PFSK-1 (cell line): Measurements from ENCODE around the gene SYDE1.

Experiments used
- FOXP2 ChIP-seq: optimal IDR thresholded peaks from 2 replicates; pipeline ENCODE3; 2011; ENCODE audit warnings: borderline replicate concordance, control low read depth, inconsistent platforms; ENCODE audit not compliant: insufficient read depth; ENCODE audit errors: extremely low read length, extremely low read depth
- POLR2AphosphoS5 ChIP-seq: IDR thresholded peaks from 2 replicates; pipeline ENCODE4 v1.6.1; 2012; ENCODE audit warnings: low read depth, mild to moderate bottlenecking, control low read depth, low read length, moderate library complexity
- SIN3A ChIP-seq: IDR thresholded peaks from 2 replicates; pipeline ENCODE4 v1.6.1; 2012; ENCODE audit warnings: mild to moderate bottlenecking, low read length, moderate library complexity, borderline replicate concordance; ENCODE audit not compliant: insufficient read depth
- TAF1 ChIP-seq: IDR thresholded peaks from 2 replicates; pipeline ENCODE4 v1.6.1; 2012; ENCODE audit warnings: low read length, control low read depth, borderline replicate concordance; ENCODE audit not compliant: insufficient read depth
- TF ChIP-seq, protein P1 (sequence below), 2 experiments: IDR thresholded peaks; 2 replicates each; pipeline versions ENCODE4 v1.6.1 to v1.8.0; 2011 to 2012; ENCODE audit warnings: low read depth in 2 of 2, low read length in 2 of 2, control low read depth in 1 of 2, inconsistent platforms in 1 of 2, mild to moderate bottlenecking in 1 of 2, moderate library complexity in 1 of 2; ENCODE audit not compliant: insufficient read depth in 1 of 2

DNA sequence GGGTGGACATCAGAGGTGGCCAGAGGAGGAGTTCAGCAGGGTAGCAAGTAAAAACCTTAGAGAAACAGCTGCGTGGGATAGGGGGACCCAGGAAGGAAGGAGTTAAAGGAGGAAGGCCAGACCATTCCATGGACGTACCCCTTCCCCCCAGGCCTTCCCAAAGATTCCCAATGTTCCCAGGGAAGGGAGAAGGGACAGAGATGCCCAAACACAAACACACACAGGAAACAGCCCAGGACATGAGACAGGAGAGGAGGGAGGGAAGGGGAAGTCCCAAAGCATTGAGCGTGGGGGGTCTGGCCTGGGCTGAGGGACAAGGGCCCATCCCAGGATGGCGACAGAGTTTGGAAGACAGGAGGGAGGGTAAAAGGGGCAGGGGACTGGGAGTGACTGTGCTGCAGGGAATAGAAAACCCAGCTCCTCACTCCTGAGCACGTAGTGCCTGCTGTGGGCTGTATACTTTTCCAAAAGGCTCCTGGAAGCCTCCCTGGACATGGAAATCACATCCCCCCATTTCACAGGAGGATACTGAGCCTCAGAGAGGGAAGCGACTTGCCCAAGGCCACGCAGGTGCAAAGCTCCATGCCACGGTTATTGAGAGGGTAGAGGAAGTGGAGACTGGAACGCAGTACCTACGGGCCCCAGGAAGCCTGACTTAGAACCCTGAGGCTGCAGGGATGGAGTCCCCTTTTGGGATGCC, 1.1 kb downstream of the SYDE1 start:
- TF ChIP-seq TAF1 (no peak), POLR2AphosphoS5 (no peak), SIN3A (no peak), FOXP2 (no peak)
- TF ChIP-seq, protein P1, sequence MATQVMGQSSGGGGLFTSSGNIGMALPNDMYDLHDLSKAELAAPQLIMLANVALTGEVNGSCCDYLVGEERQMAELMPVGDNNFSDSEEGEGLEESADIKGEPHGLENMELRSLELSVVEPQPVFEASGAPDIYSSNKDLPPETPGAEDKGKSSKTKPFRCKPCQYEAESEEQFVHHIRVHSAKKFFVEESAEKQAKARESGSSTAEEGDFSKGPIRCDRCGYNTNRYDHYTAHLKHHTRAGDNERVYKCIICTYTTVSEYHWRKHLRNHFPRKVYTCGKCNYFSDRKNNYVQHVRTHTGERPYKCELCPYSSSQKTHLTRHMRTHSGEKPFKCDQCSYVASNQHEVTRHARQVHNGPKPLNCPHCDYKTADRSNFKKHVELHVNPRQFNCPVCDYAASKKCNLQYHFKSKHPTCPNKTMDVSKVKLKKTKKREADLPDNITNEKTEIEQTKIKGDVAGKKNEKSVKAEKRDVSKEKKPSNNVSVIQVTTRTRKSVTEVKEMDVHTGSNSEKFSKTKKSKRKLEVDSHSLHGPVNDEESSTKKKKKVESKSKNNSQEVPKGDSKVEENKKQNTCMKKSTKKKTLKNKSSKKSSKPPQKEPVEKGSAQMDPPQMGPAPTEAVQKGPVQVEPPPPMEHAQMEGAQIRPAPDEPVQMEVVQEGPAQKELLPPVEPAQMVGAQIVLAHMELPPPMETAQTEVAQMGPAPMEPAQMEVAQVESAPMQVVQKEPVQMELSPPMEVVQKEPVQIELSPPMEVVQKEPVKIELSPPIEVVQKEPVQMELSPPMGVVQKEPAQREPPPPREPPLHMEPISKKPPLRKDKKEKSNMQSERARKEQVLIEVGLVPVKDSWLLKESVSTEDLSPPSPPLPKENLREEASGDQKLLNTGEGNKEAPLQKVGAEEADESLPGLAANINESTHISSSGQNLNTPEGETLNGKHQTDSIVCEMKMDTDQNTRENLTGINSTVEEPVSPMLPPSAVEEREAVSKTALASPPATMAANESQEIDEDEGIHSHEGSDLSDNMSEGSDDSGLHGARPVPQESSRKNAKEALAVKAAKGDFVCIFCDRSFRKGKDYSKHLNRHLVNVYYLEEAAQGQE (IDR thresholded peaks at IDR 0.05; ENCODE audit: insufficient read depth in 1 of 2, low read depth in 2 of 2, low read length in 2 of 2), result no peak
